HG02970 (cell line): ENCODE results near the gene ATP8A1.
A peak's percentile ranks its signal among the peaks of the same experiment; 100 is the strongest.

Source experiments
- ATAC-seq: cut with Tn5 transposase; IDR thresholded peaks from one replicate; pipeline ENCODE4 v1.9.1; 2021; ENCODE audit warnings: mild to moderate bottlenecking, moderate library complexity, moderate number of reproducible peaks; ENCODE audit not compliant: unreplicated experiment, low FRiP score

Gene ATP8A1

GRCh38 chr4:42628740-42629139, 28.2 kb downstream of the ATP8A1 start:
- ATAC-seq = no peak

- ATAC-seq = peak; percentile 91
Observed at GRCh38 chr4:42627885-42628646, 28.8 kb downstream of the ATP8A1 start.

GRCh38 chr4:42626629-42627146, 30.2 kb downstream of the ATP8A1 start:
- ATAC-seq = no peak

- no peak for ATAC-seq
Observed at GRCh38 chr4:42625329-42625728, 31.6 kb downstream of the ATP8A1 start.

- no peak for ATAC-seq
Observed at GRCh38 chr4:42624551-42624950, 32.4 kb downstream of the ATP8A1 start.

- no peak for ATAC-seq
Observed at GRCh38 chr4:42618023-42618422, 38.9 kb downstream of the ATP8A1 start.

- ATAC-seq = no peak
Observed at GRCh38 chr4:42617030-42617429, 39.9 kb downstream of the ATP8A1 start.

- ATAC-seq = no peak
Observed at GRCh38 chr4:42616572-42616971, 40.3 kb downstream of the ATP8A1 start.

- no peak for ATAC-seq
Observed at GRCh38 chr4:42615131-42615763, 41.7 kb downstream of the ATP8A1 start.

GRCh38 chr4:42612898-42613297, 44.0 kb downstream of the ATP8A1 start:
- no peak for ATAC-seq

- no peak for ATAC-seq
Observed at GRCh38 chr4:42610941-42611340, 46.0 kb downstream of the ATP8A1 start.

- ATAC-seq = no peak
Observed at GRCh38 chr4:42609051-42609450, 47.9 kb downstream of the ATP8A1 start.

GRCh38 chr4:42608551-42608950, 48.4 kb downstream of the ATP8A1 start:
- no peak for ATAC-seq

GRCh38 chr4:42607011-42607726, 49.7 kb downstream of the ATP8A1 start:
- ATAC-seq = no peak

GRCh38 chr4:42605264-42605663, 51.6 kb downstream of the ATP8A1 start:
- ATAC-seq = no peak

- ATAC-seq = no peak
Observed at GRCh38 chr4:42603862-42604261, 53.0 kb downstream of the ATP8A1 start.

- ATAC-seq = no peak
Observed at GRCh38 chr4:42600578-42600977, 56.3 kb downstream of the ATP8A1 start.

- ATAC-seq = peak; percentile 72
Observed at GRCh38 chr4:42596918-42597317, 60.0 kb downstream of the ATP8A1 start.

GRCh38 chr4:42594888-42595287, 62.0 kb downstream of the ATP8A1 start:
- ATAC-seq = no peak

GRCh38 chr4:42588909-42589308, 68.0 kb downstream of the ATP8A1 start:
- no peak for ATAC-seq

- no peak for ATAC-seq
Observed at GRCh38 chr4:42586775-42587174, 70.1 kb downstream of the ATP8A1 start.
